Lower leg skin (tissue), 3 donors: ENCODE results near the gene TRIM7.

ENCODE experiments used
- CTCF ChIP-seq, 3 donors: fragments of 450-650 bp; IDR thresholded peaks; one replicate each; pipeline ENCODE4 v1.5.1; 2016; ENCODE audit warnings: antibody characterized with exemption in 3 of 3, mild to moderate bottlenecking in 3 of 3, moderate library complexity in 2 of 3
- POLR2A ChIP-seq, 2 donors: fragments of 450-650 bp; IDR thresholded peaks; one replicate each; pipeline ENCODE4 v1.6.1; 2016 to 2017; ENCODE audit warnings: antibody characterized with exemption in 2 of 2, mild to moderate bottlenecking in 1 of 2, moderate library complexity in 1 of 2

GRCh38 chr5:181156758-181157157, 48.2 kb downstream of the TRIM7 start:
- TF ChIP-seq CTCF (IDR thresholded peaks at IDR 0.05) (no peak), POLR2A (IDR thresholded peaks at IDR 0.05) (no peak)
